Measurements from ENCODE around the gene PEAR1. TPM values are rescaled to one million over a fixed set of nuclear protein-coding genes. Genes with fewer than 3 reads are reported as not detected.

The PEAR1 gene
- total RNA-seq, 1 donor from 2014 or later = 17.9 TPM

DNA sequence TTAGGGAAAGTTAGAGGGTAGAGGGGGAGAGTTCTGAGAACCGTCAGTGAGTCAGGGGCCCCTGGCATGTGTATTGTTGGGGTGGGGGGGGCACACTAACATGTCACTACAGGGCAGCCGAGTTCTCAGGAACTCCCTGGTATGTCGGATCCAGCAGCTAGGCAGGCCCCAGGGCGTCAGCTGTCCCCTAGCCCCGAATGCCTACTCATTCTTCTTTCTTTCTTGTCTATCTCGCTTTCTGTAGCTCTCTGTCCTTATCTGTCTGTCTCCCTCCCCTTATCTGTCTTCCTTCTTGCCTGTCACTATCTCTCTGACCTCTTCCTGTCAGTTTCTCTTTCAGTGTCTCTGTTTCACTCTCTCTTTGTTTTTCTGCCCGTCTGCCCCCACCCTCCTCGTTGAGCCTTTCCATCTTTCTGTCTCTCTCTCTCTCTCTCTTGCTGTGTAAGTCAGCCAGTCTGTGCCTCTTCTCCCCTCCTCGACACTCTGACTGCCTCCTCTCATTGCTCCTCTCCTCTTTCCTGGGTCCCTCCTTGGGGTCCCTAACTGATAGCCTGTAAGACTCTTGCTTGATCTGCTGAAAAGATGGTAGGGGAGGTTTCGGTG, 30.4 kb upstream of the PEAR1 start:
- Histone ChIP-seq H3K4me1 (peaks cover 26% of the 10 kb centered on the region), H3K27me3 (peaks cover 73% of the 10 kb centered on the region), H3K27ac (no peak overlapping the region), H3K36me3 (no peaks in the 10 kb centered on the region), H3K9me3 (no peaks in the 10 kb centered on the region), H3K4me3 (no peak overlapping the region)
- TF ChIP-seq CTCF (IDR thresholded peaks at IDR 0.05) = no peak
- intact Hi-C loops (cut with DNase I) = no loop called here
- ATAC-seq = no peak
- no peak for DNase-seq

GRCh38 chr1:156863631-156864030, 29.9 kb upstream of the PEAR1 start:
- ATAC-seq = no peak
- TF ChIP-seq CTCF (IDR thresholded peaks at IDR 0.05) = no peak
- Histone ChIP-seq H3K27me3 (peaks cover 68% of the 10 kb centered on the region), H3K36me3 (no peaks in the 10 kb centered on the region), H3K4me3 (no peak overlapping the region), H3K4me1 (peaks cover 25% of the 10 kb centered on the region), H3K9me3 (no peaks in the 10 kb centered on the region), H3K27ac (no peak overlapping the region)
- no peak for DNase-seq
- intact Hi-C loops (cut with DNase I) = no loop called here

- Histone ChIP-seq H3K27me3 (peaks cover 56% of the 10 kb centered on the region), H3K27ac (no peak overlapping the region), H3K36me3 (no peaks in the 10 kb centered on the region), H3K4me1 (peaks cover 15% of the 10 kb centered on the region), H3K9me3 (no peaks in the 10 kb centered on the region), H3K4me3 (no peak overlapping the region)
- TF ChIP-seq CTCF (IDR thresholded peaks at IDR 0.05) = no peak
- intact Hi-C loops (cut with DNase I) = no loop called here
- no peak for ATAC-seq
- DNase-seq = no peak
Observed at GRCh38 chr1:156864796-156865195, 28.7 kb upstream of the PEAR1 start.

- intact Hi-C loops (cut with DNase I) = no loop called here
- no peak for ATAC-seq
- H3K27me3 ChIP-seq = peaks cover 52% of the 10 kb centered on the region
- no peaks in the 10 kb centered on the region for H3K36me3 ChIP-seq
- no peak for TF ChIP-seq CTCF (IDR thresholded peaks at IDR 0.05)
- peaks cover 10% of the 10 kb centered on the region for H3K4me1 ChIP-seq
- no peak overlapping the region for H3K4me3 ChIP-seq
- no peaks in the 10 kb centered on the region for H3K9me3 ChIP-seq
- H3K27ac ChIP-seq = no peak overlapping the region
- no peak for DNase-seq
Observed at GRCh38 chr1:156865258-156865657, 28.3 kb upstream of the PEAR1 start.

DNA sequence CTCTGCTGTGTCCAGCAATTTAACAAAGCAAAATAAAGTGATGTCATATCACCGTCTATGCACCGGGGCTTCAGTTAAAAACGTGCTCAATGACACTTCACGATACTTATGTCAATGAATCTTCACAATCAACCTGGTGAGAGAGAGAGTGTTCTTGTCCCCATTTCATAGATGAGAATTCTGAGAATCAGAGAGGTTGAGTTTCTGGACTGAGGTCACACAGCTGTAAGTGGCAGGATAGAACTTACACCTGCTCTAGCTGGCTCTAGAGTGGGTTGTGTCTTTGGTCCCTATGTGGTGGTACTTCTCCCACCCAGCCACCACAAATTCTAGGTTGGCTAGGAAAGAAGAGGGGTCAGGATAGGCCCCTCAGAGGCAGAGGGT, 27.7 kb upstream of the PEAR1 start:
- Histone ChIP-seq H3K27ac (no peak overlapping the region), H3K4me3 (no peak overlapping the region), H3K4me1 (peaks cover 4% of the 10 kb centered on the region), H3K9me3 (no peaks in the 10 kb centered on the region), H3K27me3 (peaks cover 46% of the 10 kb centered on the region), H3K36me3 (no peaks in the 10 kb centered on the region)
- intact Hi-C loops (cut with DNase I) = no loop called here
- DNase-seq (no peak), ATAC-seq (no peak)
- TF ChIP-seq CTCF (IDR thresholded peaks at IDR 0.05) = no peak

All from upper lobe of right lung (tissue), 1 donor.